HepG2 (cell line): ENCODE data around the gene RABEPK. TPM values are rescaled to one million over a fixed set of nuclear protein-coding genes. Genes with fewer than 3 reads are reported as not detected.
A peak's percentile ranks its signal among the peaks of the same experiment; 100 is the strongest.

Experiments
- HMGXB3 ChIP-seq: sonication (generic); formaldehyde crosslinking; IDR thresholded peaks from 2 replicates; pipeline ENCODE4 v1.4.0; 2020; ENCODE audit warnings: missing genetic modification reagents, borderline replicate concordance
- KAT8 ChIP-seq: IDR thresholded peaks from 2 replicates; pipeline ENCODE4 v1.6.1; 2016; ENCODE audit warnings: missing genetic modification reagents, missing compliant biosample characterization
- NR1H2 ChIP-seq: sonication (generic); formaldehyde crosslinking; IDR thresholded peaks from 2 replicates; pipeline ENCODE4 v1.8.1; 2022; ENCODE audit warnings: low read depth, missing genetic modification reagents, borderline replicate concordance
- NRL ChIP-seq: sonication (generic); formaldehyde crosslinking; IDR thresholded peaks from 2 replicates; pipeline ENCODE4 v1.5.0; 2020; ENCODE audit warnings: missing genetic modification reagents, mild to moderate bottlenecking, moderate library complexity, borderline replicate concordance
- PREB ChIP-seq: sonication (generic); formaldehyde crosslinking; IDR thresholded peaks from 2 replicates; pipeline ENCODE4 v1.4.0; 2020; ENCODE audit warnings: missing genetic modification reagents
- RAD51 ChIP-seq: fragments of 450-650 bp; IDR thresholded peaks from 2 replicates; pipeline ENCODE4 v1.6.1; 2016; ENCODE audit warnings: borderline replicate concordance
- SYNCRIP ChIP-seq: fragments of 200-400 bp; formaldehyde crosslinking; IDR thresholded peaks from 2 replicates; pipeline ENCODE4 v1.6.1; 2018; ENCODE audit warnings: mild to moderate bottlenecking, low read depth, low read length; ENCODE audit not compliant: insufficient read depth
- TEAD3 ChIP-seq: optimal IDR thresholded peaks from 2 replicates; pipeline ENCODE3; 2016; ENCODE audit warnings: borderline replicate concordance
- ZNF18 ChIP-seq: sonication (generic); formaldehyde crosslinking; IDR thresholded peaks from 2 replicates; pipeline ENCODE4 v1.8.0; 2022; ENCODE audit warnings: mild to moderate bottlenecking, missing genetic modification reagents; ENCODE audit not compliant: insufficient replicate concordance
- ZNF263 ChIP-seq: sonication (generic); formaldehyde crosslinking; IDR thresholded peaks from 2 replicates; pipeline ENCODE4 v1.4.0; 2020; ENCODE audit warnings: missing genetic modification reagents
- ZNF354B ChIP-seq: sonication (generic); formaldehyde crosslinking; IDR thresholded peaks from 2 replicates; pipeline ENCODE4 v1.8.0; 2022; ENCODE audit warnings: mild to moderate bottlenecking, missing genetic modification reagents
- ZNF496 ChIP-seq: sonication (generic); formaldehyde crosslinking; IDR thresholded peaks from 2 replicates; pipeline ENCODE4 v1.8.1; 2023; ENCODE audit warnings: mild to moderate bottlenecking, moderate library complexity, missing genetic modification reagents; ENCODE audit not compliant: insufficient replicate concordance
- ZNF513 ChIP-seq: sonication (generic); formaldehyde crosslinking; conservative IDR thresholded peaks from 2 replicates; pipeline ENCODE4 v1.5.0; 2020; ENCODE audit warnings: missing genetic modification reagents
- ZNF605 ChIP-seq: sonication (generic); formaldehyde crosslinking; IDR thresholded peaks from 2 replicates; pipeline ENCODE4 v1.8.0; 2022; ENCODE audit warnings: mild to moderate bottlenecking, missing genetic modification reagents
- polyA plus RNA-seq, 8 experiments: library from polyadenylated mRNA; depleted of rRNA in 3 of 8; stranded (reverse) in 7 of 8; unstranded in 1 of 8; fragments of >200 nt; fragmentation: Illumina TruSeq in 4 of 8; extraction: Trizol in 4 of 8; gene quantifications; 2 replicates each; pipeline versions ENCODE4 v1.2.1 to v1.2.3, GENCODE V29; 2011 to 2016; ENCODE audit warnings: low read depth in 4 of 8, missing spikeins in 1 of 8, mixed read lengths in 1 of 8; ENCODE audit not compliant: insufficient read depth in 1 of 8
- total RNA-seq, 5 experiments: library from RNA; depleted of rRNA; stranded (reverse); fragments of >200 nt; fragmentation: Illumina TruSeq; extraction: Trizol; gene quantifications; 2 replicates each; pipeline ENCODE4 v1.2.3, GENCODE V29; 2016; ENCODE audit warnings: low read depth in 1 of 5
- TF ChIP-seq, protein P1 (sequence below): IDR thresholded peaks from 2 replicates; pipeline ENCODE4 v1.6.1; 2018; ENCODE audit warnings: missing genetic modification reagents, mild to moderate bottlenecking, missing compliant biosample characterization
- TF ChIP-seq, protein P2 (sequence below): sonication (generic); formaldehyde crosslinking; IDR thresholded peaks from 2 replicates; pipeline ENCODE4 v1.4.0; 2020; ENCODE audit warnings: missing genetic modification reagents

Gene RABEPK
- total and polyA plus RNA-seq, 2 of the 13 experiments (the other 11 are each of a cell fraction or from before 2014, with no cell fraction given) = 75.5 to 90.0 TPM

- no peak for TF ChIP-seq ZNF18
- no peak for TF ChIP-seq ZNF605 (CRISPR knock-in tag)
- no peak for TF ChIP-seq NR1H2 (CRISPR knock-in tag)
- no peak for TF ChIP-seq ZNF263 (CRISPR knock-in tag)
- TF ChIP-seq SYNCRIP = no peak
- TF ChIP-seq, protein P1, sequence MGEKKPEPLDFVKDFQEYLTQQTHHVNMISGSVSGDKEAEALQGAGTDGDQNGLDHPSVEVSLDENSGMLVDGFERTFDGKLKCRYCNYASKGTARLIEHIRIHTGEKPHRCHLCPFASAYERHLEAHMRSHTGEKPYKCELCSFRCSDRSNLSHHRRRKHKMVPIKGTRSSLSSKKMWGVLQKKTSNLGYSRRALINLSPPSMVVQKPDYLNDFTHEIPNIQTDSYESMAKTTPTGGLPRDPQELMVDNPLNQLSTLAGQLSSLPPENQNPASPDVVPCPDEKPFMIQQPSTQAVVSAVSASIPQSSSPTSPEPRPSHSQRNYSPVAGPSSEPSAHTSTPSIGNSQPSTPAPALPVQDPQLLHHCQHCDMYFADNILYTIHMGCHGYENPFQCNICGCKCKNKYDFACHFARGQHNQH = no peak
- TF ChIP-seq NRL (CRISPR knock-in tag) = peak; percentile 66; the same call in 1 of the 2 replicates
- no peak for TF ChIP-seq RAD51
- no peak for TF ChIP-seq TEAD3 (CRISPR knock-in tag)
- 0 out of 2 replicates have a peak, but pooled peaks have one; percentile 12 for TF ChIP-seq ZNF513 (CRISPR knock-in tag)
- TF ChIP-seq ZNF354B (CRISPR knock-in tag) = no peak
- 0 out of 2 replicates have a peak, but pooled peaks have one; percentile 22 for TF ChIP-seq HMGXB3 (CRISPR knock-in tag)
- TF ChIP-seq KAT8 (CRISPR knock-in tag) = no peak
- TF ChIP-seq, protein P2, sequence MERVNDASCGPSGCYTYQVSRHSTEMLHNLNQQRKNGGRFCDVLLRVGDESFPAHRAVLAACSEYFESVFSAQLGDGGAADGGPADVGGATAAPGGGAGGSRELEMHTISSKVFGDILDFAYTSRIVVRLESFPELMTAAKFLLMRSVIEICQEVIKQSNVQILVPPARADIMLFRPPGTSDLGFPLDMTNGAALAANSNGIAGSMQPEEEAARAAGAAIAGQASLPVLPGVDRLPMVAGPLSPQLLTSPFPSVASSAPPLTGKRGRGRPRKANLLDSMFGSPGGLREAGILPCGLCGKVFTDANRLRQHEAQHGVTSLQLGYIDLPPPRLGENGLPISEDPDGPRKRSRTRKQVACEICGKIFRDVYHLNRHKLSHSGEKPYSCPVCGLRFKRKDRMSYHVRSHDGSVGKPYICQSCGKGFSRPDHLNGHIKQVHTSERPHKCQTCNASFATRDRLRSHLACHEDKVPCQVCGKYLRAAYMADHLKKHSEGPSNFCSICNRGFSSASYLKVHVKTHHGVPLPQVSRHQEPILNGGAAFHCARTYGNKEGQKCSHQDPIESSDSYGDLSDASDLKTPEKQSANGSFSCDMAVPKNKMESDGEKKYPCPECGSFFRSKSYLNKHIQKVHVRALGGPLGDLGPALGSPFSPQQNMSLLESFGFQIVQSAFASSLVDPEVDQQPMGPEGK (CRISPR knock-in tag) = no peak
- no peak for TF ChIP-seq PREB (CRISPR knock-in tag)
- no peak for TF ChIP-seq ZNF496
Observed at GRCh38 chr9:125241863-125242739, 41.8 kb downstream of the RABEPK start (continued).
